GM18517 (cell line): ENCODE data around the gene CDH23.

Experiments used
- ATAC-seq: cut with Tn5 transposase; IDR thresholded peaks from one replicate; pipeline ENCODE4 v1.9.1; 2021; ENCODE audit warnings: mild to moderate bottlenecking, moderate library complexity; ENCODE audit not compliant: unreplicated experiment

CDH23 gene

GRCh38 chr10:71511206-71511605, 114.5 kb downstream of the CDH23 start:
- no peak for ATAC-seq

GRCh38 chr10:71512312-71512711, 115.6 kb downstream of the CDH23 start:
- ATAC-seq = no peak

GRCh38 chr10:71512761-71513539, 116.2 kb downstream of the CDH23 start:
- ATAC-seq = no peak

- ATAC-seq = no peak
Measured at GRCh38 chr10:71513540-71513853, 116.8 kb downstream of the CDH23 start.

- ATAC-seq = no peak
Measured at GRCh38 chr10:71513936-71514335, 117.2 kb downstream of the CDH23 start.

- ATAC-seq = no peak
Measured at GRCh38 chr10:71515531-71516172, 118.9 kb downstream of the CDH23 start.

- no peak for ATAC-seq
Measured at GRCh38 chr10:71516890-71517289, 120.2 kb downstream of the CDH23 start.

- ATAC-seq = no peak
Measured at GRCh38 chr10:71517298-71518169, 120.8 kb downstream of the CDH23 start.

GRCh38 chr10:71520042-71520441, 123.3 kb downstream of the CDH23 start:
- ATAC-seq = no peak

- no peak for ATAC-seq
Measured at GRCh38 chr10:71521504-71522441, 125.1 kb downstream of the CDH23 start.

- ATAC-seq = no peak
Measured at GRCh38 chr10:71522442-71523144, 125.9 kb downstream of the CDH23 start.

GRCh38 chr10:71523756-71524155, 127.0 kb downstream of the CDH23 start:
- ATAC-seq = no peak

GRCh38 chr10:71525092-71525491, 128.4 kb downstream of the CDH23 start:
- no peak for ATAC-seq

- no peak for ATAC-seq
Measured at GRCh38 chr10:71525721-71526120, 129.0 kb downstream of the CDH23 start.

GRCh38 chr10:71526653-71527052, 129.9 kb downstream of the CDH23 start:
- ATAC-seq = no peak

- no peak for ATAC-seq
Measured at GRCh38 chr10:71527135-71527534, 130.4 kb downstream of the CDH23 start.

GRCh38 chr10:71528371-71529206, 131.9 kb downstream of the CDH23 start:
- ATAC-seq = no peak

- ATAC-seq = no peak
Measured at GRCh38 chr10:71529207-71529827, 132.6 kb downstream of the CDH23 start.

GRCh38 chr10:71530781-71531180, 134.1 kb downstream of the CDH23 start:
- ATAC-seq = no peak
